Measurements from ENCODE around the gene GNAI1.

GRCh38 chr7:80127412-80128160 is 7.0 kb upstream of the GNAI1 start:
- TF ChIP-seq POLR2A (IDR thresholded peaks at IDR 0.05) (no peak), CTCF (IDR thresholded peaks at IDR 0.05) (no peak)
